CD4-positive, alpha-beta T cell (primary cell): ENCODE measurements around the gene ARCN1. TPM values are rescaled to one million over a fixed set of nuclear protein-coding genes. Genes with fewer than 3 reads are reported as not detected.

ENCODE experiments used
- ATAC-seq: fragments of 200-7000 bp; cut with Tn5 transposase; one replicate; pipeline ENCODE4 v1.10.0; 2022; ENCODE audit warnings: mild to moderate bottlenecking; ENCODE audit not compliant: poor library complexity
- CTCF ChIA-PET: fragments of 350-600 bp; sonication (Branson Sonifier 250); formaldehyde crosslinking; loops from one replicate; lab custom pipeline; 2021; ENCODE audit warnings: antibody characterized with exemption, inconsistent platforms; lab: Charles Lee
- POLR2A ChIA-PET: fragments of 350-600 bp; sonication (Branson Sonifier 250); formaldehyde crosslinking; loops from one replicate; lab custom pipeline; 2021; ENCODE audit warnings: antibody characterized with exemption, inconsistent platforms; lab: Charles Lee
- DNase-seq, 14 experiments: peaks; one replicate each; pipeline ENCODE4 v3.0.0-alpha.2; 2013 to 2020; ENCODE audit warnings: mixed read lengths in 2 of 14
- H3K27ac ChIP-seq, 2 donors: one replicate each; pipeline versions ENCODE4 v1.5.1 to v1.7.0; 2013; ENCODE audit warnings: low read length in 2 of 2, low read depth in 1 of 2, mild to moderate bottlenecking in 1 of 2
- H3K27me3 ChIP-seq, 2 experiments: 1 replicate in 1 of 2; 2 replicates in 1 of 2; pipeline versions ENCODE4 v1.6.1 to v1.7.0; 2013; ENCODE audit warnings: low read length in 2 of 2, control low read depth in 1 of 2, mild to moderate bottlenecking in 1 of 2, moderate library complexity in 1 of 2; ENCODE audit not compliant: insufficient read depth in 2 of 2, control insufficient read depth in 1 of 2
- H3K36me3 ChIP-seq: one replicate; pipeline ENCODE4 v1.6.1; 2013; ENCODE audit warnings: low read length, control low read depth; ENCODE audit not compliant: insufficient read depth
- H3K4me1 ChIP-seq: one replicate; pipeline ENCODE4 v1.6.1; 2013; ENCODE audit warnings: low read length, control low read depth; ENCODE audit not compliant: insufficient read depth
- H3K4me3 ChIP-seq: one replicate; pipeline ENCODE4 v1.5.1; 2013; ENCODE audit warnings: mild to moderate bottlenecking, low read length, moderate library complexity
- H3K9me3 ChIP-seq, 2 experiments: 1 replicate in 1 of 2; 2 replicates in 1 of 2; pipeline versions ENCODE4 v1.6.1 to v1.7.0; 2013; ENCODE audit warnings: low read length in 2 of 2, mild to moderate bottlenecking in 2 of 2, control low read depth in 1 of 2, moderate library complexity in 1 of 2; ENCODE audit not compliant: control insufficient read depth in 1 of 2, insufficient read depth in 1 of 2
- H3K27ac Mint-ChIP-seq: one replicate; pipeline ENCODE4 v1.8.0; 2020; ENCODE audit warnings: mixed read lengths
- H3K27me3 Mint-ChIP-seq: one replicate; pipeline ENCODE4 v1.8.0; 2021; ENCODE audit warnings: mixed read lengths
- H3K36me3 Mint-ChIP-seq: one replicate; pipeline ENCODE4 v1.8.0; 2021; ENCODE audit warnings: low read depth, mixed read lengths
- H3K4me1 Mint-ChIP-seq: one replicate; pipeline ENCODE4 v1.8.0; 2021; ENCODE audit warnings: low read depth, mixed read lengths
- H3K4me3 Mint-ChIP-seq: one replicate; pipeline ENCODE4 v1.8.0; 2020; ENCODE audit warnings: mild to moderate bottlenecking, mixed read lengths
- H3K9me3 Mint-ChIP-seq: one replicate; pipeline ENCODE4 v1.8.0; 2020; ENCODE audit warnings: mixed read lengths
- CTCF ChIP-seq: fragments of 200-600 bp; IDR thresholded peaks from one replicate; pipeline ENCODE4 v1.8.0; 2022; ENCODE audit warnings: antibody characterized with exemption, mild to moderate bottlenecking
- intact Hi-C, 2 experiments: fragments of 100-400 bp; cut with DNase I in 1 of 2; cut with micrococcal nuclease in 1 of 2; formaldehyde crosslinking; loops; one replicate each; pipeline versions ENCODE4 v1.15.1 to v1.9.0; 2023 to 2025; cut with DNase I, micrococcal nuclease
- total RNA-seq, 174 experiments: library from RNA in 2 of 174; stranded (reverse) in 2 of 174; gene quantifications; one replicate each; pipeline ENCODE4 v1.2.3 and lab custom pipeline; 2021 to 2026

Gene ARCN1
- total RNA-seq, 2 experiments from 2014 or later = 73.7 to 78.6 TPM

GRCh38 chr11:118632577-118633318 lies 60.5 kb downstream of the ARCN1 start:
- no peaks in the 10 kb centered on the region for H3K9me3 Mint-ChIP-seq
- ChIA-PET CTCF (no interaction called here), POLR2A (no interaction called here)

GRCh38 chr11:118633319-118633690 lies 61.1 kb downstream of the ARCN1 start:
- ChIA-PET CTCF (no interaction called here), POLR2A (no interaction called here)
- TF ChIP-seq CTCF = no peak
- Mint-ChIP-seq H3K9me3 (no peaks in the 10 kb centered on the region), H3K4me3 (no peak overlapping the region), H3K27me3 (no peaks in the 10 kb centered on the region), H3K27ac (no peak overlapping the region), H3K36me3 (no peaks in the 10 kb centered on the region), H3K4me1 (no peaks in the 10 kb centered on the region)
- no peaks in the 10 kb centered on the region for H3K27me3 ChIP-seq
- no peaks in the 10 kb centered on the region for H3K36me3 ChIP-seq
- DNase-seq = no peak
- H3K27ac ChIP-seq = no peak overlapping the region
- no peak overlapping the region for H3K4me3 ChIP-seq
- intact Hi-C loops = no loop called here
- no peak for ATAC-seq
- peaks cover 4% of the 10 kb centered on the region for H3K4me1 ChIP-seq
- no peaks in the 10 kb centered on the region for H3K9me3 ChIP-seq

More at GRCh38 chr11:118632577-118633318, 60.5 kb downstream of the ARCN1 start:
- no peak overlapping the region for H3K27ac Mint-ChIP-seq
- DNase-seq = no peak
- Histone ChIP-seq H3K36me3 (no peaks in the 10 kb centered on the region), H3K4me1 (peaks cover 4% of the 10 kb centered on the region), H3K4me3 (no peak overlapping the region), H3K27ac (no peak overlapping the region), H3K27me3 (no peaks in the 10 kb centered on the region), H3K9me3 (no peaks in the 10 kb centered on the region)
- no peaks in the 10 kb centered on the region for H3K27me3 Mint-ChIP-seq
- no peaks in the 10 kb centered on the region for H3K4me1 Mint-ChIP-seq
- H3K36me3 Mint-ChIP-seq = no peaks in the 10 kb centered on the region
- TF ChIP-seq CTCF = no peak
- no peak for ATAC-seq
- no peak overlapping the region for H3K4me3 Mint-ChIP-seq
- intact Hi-C loops = no loop called here

GRCh38 chr11:118633979-118634378 lies 61.8 kb downstream of the ARCN1 start:
- POLR2A ChIA-PET = no interaction called here
- CTCF ChIA-PET = no interaction called here
- H3K27me3 Mint-ChIP-seq = no peaks in the 10 kb centered on the region

More at GRCh38 chr11:118633979-118634378, 61.8 kb downstream of the ARCN1 start:
- no peak overlapping the region for H3K4me3 Mint-ChIP-seq
- H3K4me3 ChIP-seq = no peak overlapping the region
- ATAC-seq (no peak), DNase-seq (no peak)
- no peaks in the 10 kb centered on the region for H3K9me3 ChIP-seq
- intact Hi-C loops = no loop called here
- H3K36me3 Mint-ChIP-seq = no peaks in the 10 kb centered on the region
- no peaks in the 10 kb centered on the region for H3K9me3 Mint-ChIP-seq
- TF ChIP-seq CTCF = no peak
- no peaks in the 10 kb centered on the region for H3K36me3 ChIP-seq
- H3K27ac Mint-ChIP-seq = no peak overlapping the region
- no peak overlapping the region for H3K27ac ChIP-seq
- no peaks in the 10 kb centered on the region for H3K27me3 ChIP-seq
- peaks cover 4% of the 10 kb centered on the region for H3K4me1 ChIP-seq
- H3K4me1 Mint-ChIP-seq = no peaks in the 10 kb centered on the region
